Natural killer cell (primary cell): ENCODE data around the gene CUX1. TPM values are rescaled to one million over a fixed set of nuclear protein-coding genes. Genes with fewer than 3 reads are reported as not detected.
A peak's percentile ranks its signal among the peaks of the same experiment; 100 is the strongest.

Source experiments
- ATAC-seq, 3 donors: fragments of 150-1000 bp in 2 of 3; fragments of 200-7000 bp in 1 of 3; cut with Tn5 transposase; 1 replicate in 1 of 3; 2 replicates in 2 of 3; pipeline ENCODE4 v1.10.0; 2021; ENCODE audit warnings: mild to moderate bottlenecking in 2 of 3, moderate library complexity in 2 of 3
- DNase-seq, 2 donors: peaks; one replicate each; pipeline versions ENCODE4 v3.0.0 to v3.0.0-alpha.2; 2013 to 2021; ENCODE audit warnings: mixed read lengths in 1 of 2
- H3K27ac ChIP-seq: one replicate; pipeline ENCODE4 v1.5.1; 2013; ENCODE audit warnings: mild to moderate bottlenecking, low read length
- H3K27me3 ChIP-seq: one replicate; pipeline ENCODE4 v1.6.1; 2013; ENCODE audit warnings: low read length; ENCODE audit not compliant: control insufficient read depth, insufficient read depth
- H3K36me3 ChIP-seq: one replicate; pipeline ENCODE4 v1.6.1; 2013; ENCODE audit warnings: low read length; ENCODE audit not compliant: control insufficient read depth, insufficient read depth
- H3K4me1 ChIP-seq: one replicate; pipeline ENCODE4 v1.6.1; 2013; ENCODE audit warnings: low read length; ENCODE audit not compliant: control insufficient read depth, insufficient read depth
- H3K4me3 ChIP-seq: one replicate; pipeline ENCODE4 v1.5.1; 2013; ENCODE audit warnings: low read length
- H3K9me3 ChIP-seq: one replicate; pipeline ENCODE4 v1.6.1; 2013; ENCODE audit warnings: low read length; ENCODE audit not compliant: control insufficient read depth, insufficient read depth
- H3K27ac Mint-ChIP-seq, 2 donors: one replicate each; pipeline ENCODE4 v1.8.0; 2022; ENCODE audit warnings: mild to moderate bottlenecking in 2 of 2, mixed read lengths in 2 of 2, moderate library complexity in 1 of 2
- H3K27me3 Mint-ChIP-seq, 2 donors: one replicate each; pipeline ENCODE4 v1.8.0; 2022; ENCODE audit warnings: low read depth in 2 of 2, mixed read lengths in 2 of 2
- H3K36me3 Mint-ChIP-seq: one replicate; pipeline ENCODE4 v1.8.0; 2022; ENCODE audit warnings: mixed read lengths
- H3K4me1 Mint-ChIP-seq, 2 donors: one replicate each; pipeline ENCODE4 v1.8.0; 2022; ENCODE audit warnings: mixed read lengths in 2 of 2
- H3K4me3 Mint-ChIP-seq: one replicate; pipeline ENCODE4 v1.8.0; 2022; ENCODE audit warnings: mild to moderate bottlenecking, moderate library complexity, mixed read lengths
- H3K9me3 Mint-ChIP-seq, 2 donors: one replicate each; pipeline ENCODE4 v1.8.0; 2022; ENCODE audit warnings: mixed read lengths in 2 of 2
- WGBS: methylation state at CpG from one replicate; pipeline ENCODE4 v1.1.7; 2013; ENCODE audit warnings: missing lambda C conversion rate; ENCODE audit not compliant: insufficient coverage; 5-methylcytosine and 5-hydroxymethylcytosine counted together
- intact Hi-C: fragments of 100-400 bp; cut with micrococcal nuclease; formaldehyde crosslinking; loops from one replicate; pipeline ENCODE4 v1.14.2; 2022
- total RNA-seq, 4 donors: library from RNA; stranded (reverse); fragments of 120-200 nt in 1 of 4; gene quantifications; one replicate each; pipeline versions ENCODE4 v1.2.3 to v1.2.4, GENCODE V29; 2013 to 2022
- TF ChIP-seq, protein P1 (sequence below): fragments of 200-600 bp; IDR thresholded peaks from one replicate; pipeline ENCODE4 v1.8.0; 2022; ENCODE audit warnings: antibody characterized with exemption

CUX1 gene
- total RNA-seq, 3 donors from 2014 or later (not counting 1 experiment from before 2014, with no cell fraction given), result 59.8 to 77.4 (median 73.6) TPM

DNA sequence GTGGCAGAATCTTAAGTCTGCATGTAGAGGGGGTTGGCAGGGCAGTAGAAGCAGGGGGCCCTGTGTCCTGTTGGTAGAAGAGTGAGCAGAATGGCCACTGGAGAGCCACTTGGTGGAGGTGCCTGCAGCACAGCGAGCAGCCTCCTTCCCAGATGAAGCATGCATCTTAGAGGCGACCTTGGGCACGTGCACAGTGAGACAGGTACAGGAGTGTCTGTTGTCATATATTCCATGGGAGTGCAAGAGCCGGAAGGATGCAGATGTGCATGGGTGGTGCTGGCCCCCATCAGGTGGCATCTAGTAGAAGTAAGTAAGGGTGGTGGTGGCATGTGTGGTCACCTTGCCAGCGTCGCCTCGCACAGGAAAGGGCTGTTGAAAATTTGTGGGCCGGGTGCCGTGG, 53.9 kb downstream of the CUX1 start:
- intact Hi-C loops, result no loop called here
- Histone ChIP-seq H3K27ac (no peak overlapping the region), H3K27me3 (no peaks in the 10 kb centered on the region), H3K36me3 (no peaks in the 10 kb centered on the region), H3K4me1 (peaks cover 23% of the 10 kb centered on the region), H3K4me3 (no peak overlapping the region), H3K9me3 (no peaks in the 10 kb centered on the region)
- WGBS, result 70% methylated on average over 9 of the region's 9 CpGs
- H3K27me3 Mint-ChIP-seq, result no peaks in the 10 kb centered on the region
- no peaks in the 10 kb centered on the region for H3K9me3 Mint-ChIP-seq
- peak overlapping the region; percentile 9 to 66 for H3K27ac Mint-ChIP-seq
- TF ChIP-seq, protein P1, sequence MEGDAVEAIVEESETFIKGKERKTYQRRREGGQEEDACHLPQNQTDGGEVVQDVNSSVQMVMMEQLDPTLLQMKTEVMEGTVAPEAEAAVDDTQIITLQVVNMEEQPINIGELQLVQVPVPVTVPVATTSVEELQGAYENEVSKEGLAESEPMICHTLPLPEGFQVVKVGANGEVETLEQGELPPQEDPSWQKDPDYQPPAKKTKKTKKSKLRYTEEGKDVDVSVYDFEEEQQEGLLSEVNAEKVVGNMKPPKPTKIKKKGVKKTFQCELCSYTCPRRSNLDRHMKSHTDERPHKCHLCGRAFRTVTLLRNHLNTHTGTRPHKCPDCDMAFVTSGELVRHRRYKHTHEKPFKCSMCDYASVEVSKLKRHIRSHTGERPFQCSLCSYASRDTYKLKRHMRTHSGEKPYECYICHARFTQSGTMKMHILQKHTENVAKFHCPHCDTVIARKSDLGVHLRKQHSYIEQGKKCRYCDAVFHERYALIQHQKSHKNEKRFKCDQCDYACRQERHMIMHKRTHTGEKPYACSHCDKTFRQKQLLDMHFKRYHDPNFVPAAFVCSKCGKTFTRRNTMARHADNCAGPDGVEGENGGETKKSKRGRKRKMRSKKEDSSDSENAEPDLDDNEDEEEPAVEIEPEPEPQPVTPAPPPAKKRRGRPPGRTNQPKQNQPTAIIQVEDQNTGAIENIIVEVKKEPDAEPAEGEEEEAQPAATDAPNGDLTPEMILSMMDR, result no peak
- ATAC-seq (no peak), DNase-seq (no peak)
- H3K4me1 Mint-ChIP-seq, result peaks cover 40 to 50% of the 10 kb centered on the region in 2 donors
- H3K4me3 Mint-ChIP-seq, result no peak overlapping the region
- H3K36me3 Mint-ChIP-seq, result no peaks in the 10 kb centered on the region

DNA sequence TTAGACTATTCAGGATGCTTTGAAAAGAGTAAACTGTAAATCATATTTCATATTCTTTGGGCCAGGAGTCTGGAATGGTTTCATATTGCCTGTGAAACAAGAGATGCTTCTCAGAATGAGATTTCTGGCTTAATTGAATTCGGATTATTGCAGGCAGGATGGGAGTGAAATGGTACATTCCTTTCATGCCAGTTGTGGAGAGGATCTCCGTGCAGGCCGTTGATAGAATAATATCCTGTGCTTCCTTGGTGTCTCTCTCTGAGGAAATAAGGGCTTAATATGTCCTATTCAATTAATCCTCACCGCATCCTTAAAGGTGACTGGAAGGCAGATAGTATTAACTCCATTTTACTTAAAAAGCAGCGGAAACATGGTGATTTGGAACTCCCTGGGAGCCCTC, 56.6 kb downstream of the CUX1 start:
- intact Hi-C loops, result no loop called here
- Mint-ChIP-seq H3K9me3 (no peaks in the 10 kb centered on the region), H3K36me3 (no peaks in the 10 kb centered on the region), H3K4me1 (peaks cover 22 to 38% of the 10 kb centered on the region in 2 donors), H3K27me3 (no peaks in the 10 kb centered on the region), H3K27ac (no peak overlapping the region), H3K4me3 (no peak overlapping the region)
- H3K36me3 ChIP-seq, result no peaks in the 10 kb centered on the region
- H3K4me1 ChIP-seq, result peaks cover 8% of the 10 kb centered on the region
- WGBS, result 67% methylated on average over 5 of the region's 5 CpGs
- no peaks in the 10 kb centered on the region for H3K27me3 ChIP-seq
- H3K4me3 ChIP-seq, result no peak overlapping the region
- no peaks in the 10 kb centered on the region for H3K9me3 ChIP-seq
- DNase-seq (no peak), ATAC-seq (no peak)
- TF ChIP-seq, protein P1, result no peak
- H3K27ac ChIP-seq, result no peak overlapping the region

DNA sequence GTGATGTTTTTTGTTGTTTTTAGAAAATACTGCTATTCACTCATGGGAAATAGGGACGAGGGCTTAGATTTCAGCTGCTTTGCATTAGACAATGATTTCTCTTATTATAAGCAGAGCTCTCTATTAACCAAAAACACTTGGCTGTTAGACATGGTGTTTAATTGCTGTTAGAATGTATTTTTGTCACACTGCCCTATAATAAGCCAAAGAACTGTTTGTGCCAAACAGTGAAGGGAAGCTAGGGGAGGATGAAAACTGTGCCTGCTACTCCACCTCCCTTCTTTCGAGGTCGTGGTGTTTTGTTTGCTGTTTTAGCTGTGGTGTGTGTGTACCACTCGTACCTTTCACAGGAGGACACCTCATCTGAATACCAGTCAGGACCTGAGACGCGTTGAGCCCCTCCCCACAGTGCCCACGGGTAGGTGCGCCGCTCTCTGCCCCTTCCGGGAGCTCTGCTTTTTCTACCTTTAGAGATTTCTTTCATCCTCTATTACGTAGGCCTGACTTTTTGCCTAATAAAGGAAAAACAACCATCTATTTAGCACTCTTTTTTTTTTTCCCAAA, 57.9 kb downstream of the CUX1 start:
- no peaks in the 10 kb centered on the region for H3K9me3 Mint-ChIP-seq
- Histone ChIP-seq H3K4me1 (peaks cover 8% of the 10 kb centered on the region), H3K9me3 (no peaks in the 10 kb centered on the region), H3K4me3 (no peak overlapping the region), H3K27ac (no peak overlapping the region), H3K36me3 (no peaks in the 10 kb centered on the region), H3K27me3 (no peaks in the 10 kb centered on the region)
- H3K4me1 Mint-ChIP-seq, result peaks cover 14 to 31% of the 10 kb centered on the region in 2 donors
- WGBS, result 73% methylated on average over 11 of the region's 11 CpGs
- no peaks in the 10 kb centered on the region for H3K36me3 Mint-ChIP-seq
- no peak overlapping the region for H3K27ac Mint-ChIP-seq
- H3K27me3 Mint-ChIP-seq, result no peaks in the 10 kb centered on the region
- intact Hi-C loops, result no loop called here
- TF ChIP-seq, protein P1, result no peak
- no peak overlapping the region for H3K4me3 Mint-ChIP-seq
- DNase-seq (no peak), ATAC-seq (no peak)
